ENCODE data around the gene TRIM47. TPM values are rescaled to one million over a fixed set of nuclear protein-coding genes. Genes with fewer than 3 reads are reported as not detected.
"Not testable (repeated sequence)": the region's sequence is repeated elsewhere in the genome, so short reads cannot be mapped to it uniquely, and the experiment has no call there.

The TRIM47 gene
- total RNA-seq, 1 donor from 2014 or later = 56.5 TPM

- H3K36me3 ChIP-seq (ENCODE audit: control insufficient read depth, insufficient read depth, low read length) = peaks cover 2% of the 10 kb centered on the region
- DNase-seq (ENCODE audit: low read depth) = no peak
- H3K27me3 ChIP-seq (ENCODE audit: control insufficient read depth, insufficient read depth, low read length) = no peaks in the 10 kb centered on the region
- H3K4me3 ChIP-seq (ENCODE audit: low read depth, low read length) = no peak overlapping the region
- no peak for TF ChIP-seq CTCF (IDR thresholded peaks at IDR 0.05; ENCODE audit: insufficient read depth, low read length, poor library complexity, severe bottlenecking)
Measured at GRCh38 chr17:75891022-75891604, 12.7 kb upstream of the TRIM47 start.

- Histone ChIP-seq H3K27me3 (ENCODE audit: control insufficient read depth, insufficient read depth, low read length) (no peaks in the 10 kb centered on the region), H3K36me3 (ENCODE audit: control insufficient read depth, insufficient read depth, low read length) (peaks cover 2% of the 10 kb centered on the region), H3K4me3 (ENCODE audit: low read depth, low read length) (no peak overlapping the region)
- no peak for DNase-seq (ENCODE audit: low read depth)
- no peak for TF ChIP-seq CTCF (IDR thresholded peaks at IDR 0.05; ENCODE audit: insufficient read depth, low read length, poor library complexity, severe bottlenecking)
Measured at GRCh38 chr17:75889454-75889853, 11.1 kb upstream of the TRIM47 start.

- no peak overlapping the region for H3K4me3 ChIP-seq (ENCODE audit: low read depth, low read length)
- no peaks in the 10 kb centered on the region for H3K27me3 ChIP-seq (ENCODE audit: control insufficient read depth, insufficient read depth, low read length)
- no peak for TF ChIP-seq CTCF (IDR thresholded peaks at IDR 0.05; ENCODE audit: insufficient read depth, low read length, poor library complexity, severe bottlenecking)
- H3K36me3 ChIP-seq (ENCODE audit: control insufficient read depth, insufficient read depth, low read length) = peaks cover 2% of the 10 kb centered on the region
- no peak for DNase-seq (ENCODE audit: low read depth)
Measured at GRCh38 chr17:75888484-75888883, 10.1 kb upstream of the TRIM47 start.

- H3K4me3 ChIP-seq (ENCODE audit: low read depth, low read length) = not testable (repeated sequence)
Measured at GRCh38 chr17:75885860-75886259, 7.5 kb upstream of the TRIM47 start.

GRCh38 chr17:75885431-75885830 lies 7.0 kb upstream of the TRIM47 start:
- TF ChIP-seq CTCF (IDR thresholded peaks at IDR 0.05; ENCODE audit: insufficient read depth, low read length, poor library complexity, severe bottlenecking) = no peak
- no peaks in the 10 kb centered on the region for H3K36me3 ChIP-seq (ENCODE audit: control insufficient read depth, insufficient read depth, low read length)

More at GRCh38 chr17:75885860-75886259, 7.5 kb upstream of the TRIM47 start:
- not testable (repeated sequence) for DNase-seq (ENCODE audit: low read depth); H3K27me3 ChIP-seq (ENCODE audit: control insufficient read depth, insufficient read depth, low read length); H3K36me3 ChIP-seq (ENCODE audit: control insufficient read depth, insufficient read depth, low read length)

GRCh38 chr17:75881678-75882454 lies 3.5 kb upstream of the TRIM47 start:
- H3K27me3 ChIP-seq (ENCODE audit: control insufficient read depth, insufficient read depth, low read length) = no peaks in the 10 kb centered on the region
- no peaks in the 10 kb centered on the region for H3K36me3 ChIP-seq (ENCODE audit: control insufficient read depth, insufficient read depth, low read length)
- no peak for TF ChIP-seq CTCF (IDR thresholded peaks at IDR 0.05; ENCODE audit: insufficient read depth, low read length, poor library complexity, severe bottlenecking)
- H3K4me3 ChIP-seq (ENCODE audit: low read depth, low read length) = no peak overlapping the region
- no peak for DNase-seq (ENCODE audit: low read depth)

More at GRCh38 chr17:75885431-75885830, 7.0 kb upstream of the TRIM47 start:
- H3K4me3 ChIP-seq (ENCODE audit: low read depth, low read length) = no peak overlapping the region
- no peak for DNase-seq (ENCODE audit: low read depth)
- no peaks in the 10 kb centered on the region for H3K27me3 ChIP-seq (ENCODE audit: control insufficient read depth, insufficient read depth, low read length)

Measured in kidney epithelial cell (primary cell).